GM13976 (cell line): ENCODE data around the gene TRIO.

ENCODE experiments used
- DNase-seq: peaks from one replicate; pipeline ENCODE4 v3.0.0; 2012; ENCODE audit warnings: low spot score
- in situ Hi-C: fragments of 300-500 bp; cut with MboI; formaldehyde crosslinking; loops from one replicate; pipeline ENCODE4 v1.12.0; 2022; ENCODE audit warnings: low sequenced_read_pairs, mixed read lengths, inconsistent platforms; ENCODE audit not compliant: unreplicated experiment
- TF ChIP-seq, protein P1 (sequence below): IDR thresholded peaks from 2 replicates; pipeline ENCODE4 v1.5.1; 2012; ENCODE audit warnings: borderline replicate concordance, mild to moderate bottlenecking; ENCODE audit not compliant: insufficient read depth; ENCODE audit errors: extremely low read depth, missing control alignments, control extremely low read depth

TRIO gene

DNA sequence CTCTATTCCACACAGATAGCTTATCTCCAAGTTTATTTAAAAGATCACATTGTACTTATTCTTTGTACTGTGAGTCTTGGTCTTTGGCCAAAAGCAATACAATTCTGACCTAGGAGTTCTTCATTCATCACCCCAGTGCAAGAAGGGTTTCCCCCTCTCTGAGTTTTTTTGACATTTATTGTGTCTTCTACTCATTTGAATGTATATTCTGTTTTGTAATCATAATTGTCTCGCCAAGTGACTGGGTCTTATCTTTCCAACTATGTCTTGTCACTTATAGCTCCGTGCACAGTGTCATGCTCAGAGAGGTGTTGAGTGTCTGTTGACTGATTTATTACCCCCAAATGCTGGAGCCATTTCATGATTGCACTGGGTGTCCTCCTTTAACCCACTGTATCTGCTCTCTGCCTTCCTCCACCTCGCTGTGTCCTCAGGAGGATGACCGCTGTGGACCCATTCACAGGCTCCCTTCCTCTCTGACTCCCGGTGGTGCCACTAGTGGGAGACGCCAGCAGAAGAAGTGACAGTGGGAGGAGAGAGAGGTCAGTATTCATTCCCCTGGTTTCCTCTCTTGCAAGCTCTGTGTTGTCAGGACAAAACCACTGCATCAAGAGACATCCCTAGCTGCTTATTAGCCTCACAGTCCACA is 11.2 kb upstream of the TRIO start:
- TF ChIP-seq, protein P1, sequence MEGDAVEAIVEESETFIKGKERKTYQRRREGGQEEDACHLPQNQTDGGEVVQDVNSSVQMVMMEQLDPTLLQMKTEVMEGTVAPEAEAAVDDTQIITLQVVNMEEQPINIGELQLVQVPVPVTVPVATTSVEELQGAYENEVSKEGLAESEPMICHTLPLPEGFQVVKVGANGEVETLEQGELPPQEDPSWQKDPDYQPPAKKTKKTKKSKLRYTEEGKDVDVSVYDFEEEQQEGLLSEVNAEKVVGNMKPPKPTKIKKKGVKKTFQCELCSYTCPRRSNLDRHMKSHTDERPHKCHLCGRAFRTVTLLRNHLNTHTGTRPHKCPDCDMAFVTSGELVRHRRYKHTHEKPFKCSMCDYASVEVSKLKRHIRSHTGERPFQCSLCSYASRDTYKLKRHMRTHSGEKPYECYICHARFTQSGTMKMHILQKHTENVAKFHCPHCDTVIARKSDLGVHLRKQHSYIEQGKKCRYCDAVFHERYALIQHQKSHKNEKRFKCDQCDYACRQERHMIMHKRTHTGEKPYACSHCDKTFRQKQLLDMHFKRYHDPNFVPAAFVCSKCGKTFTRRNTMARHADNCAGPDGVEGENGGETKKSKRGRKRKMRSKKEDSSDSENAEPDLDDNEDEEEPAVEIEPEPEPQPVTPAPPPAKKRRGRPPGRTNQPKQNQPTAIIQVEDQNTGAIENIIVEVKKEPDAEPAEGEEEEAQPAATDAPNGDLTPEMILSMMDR: no peak
- no peak for DNase-seq
- in situ Hi-C loops: no loop called here

DNA sequence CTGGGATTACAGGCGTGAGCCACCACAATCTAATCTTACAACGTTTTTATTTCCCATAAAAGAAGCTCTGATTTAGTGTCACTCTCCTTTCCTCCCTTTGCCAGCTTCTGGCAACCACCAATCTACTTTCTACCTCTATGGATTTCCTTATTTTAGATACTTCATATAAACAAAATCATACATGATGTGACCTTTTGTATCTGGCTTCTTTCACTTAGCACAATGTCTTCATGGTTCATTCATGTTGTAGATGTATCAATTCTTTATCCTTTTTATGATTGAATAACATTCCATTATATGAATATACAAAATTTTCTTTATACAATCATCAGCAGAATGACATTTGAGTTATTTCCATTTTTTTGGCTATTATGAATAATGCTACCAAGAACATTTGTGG is 9.7 kb upstream of the TRIO start:
- DNase-seq: no peak
- in situ Hi-C loops: no loop called here
- TF ChIP-seq, protein P1: no peak

DNA sequence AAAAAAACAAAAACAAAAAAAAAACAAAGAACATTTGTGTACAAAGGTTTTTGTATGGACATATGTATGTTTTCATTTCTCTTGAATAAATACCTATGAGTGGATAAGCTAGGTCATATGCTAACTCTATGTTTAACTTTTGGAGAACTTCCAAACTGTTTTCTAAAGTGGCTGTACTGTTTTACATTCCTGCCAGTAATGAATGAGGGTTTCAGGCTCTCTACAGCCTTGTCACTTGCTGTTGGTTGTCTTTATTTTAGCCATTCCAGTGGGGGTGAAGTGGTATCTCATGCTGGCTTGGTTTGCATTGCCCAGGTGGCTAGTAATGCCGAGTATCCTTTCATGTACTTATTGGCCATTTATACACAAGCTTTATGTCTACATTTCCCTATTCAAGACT is 9.1 kb upstream of the TRIO start:
- in situ Hi-C loops: no loop called here
- TF ChIP-seq, protein P1: no peak
- no peak for DNase-seq

DNA sequence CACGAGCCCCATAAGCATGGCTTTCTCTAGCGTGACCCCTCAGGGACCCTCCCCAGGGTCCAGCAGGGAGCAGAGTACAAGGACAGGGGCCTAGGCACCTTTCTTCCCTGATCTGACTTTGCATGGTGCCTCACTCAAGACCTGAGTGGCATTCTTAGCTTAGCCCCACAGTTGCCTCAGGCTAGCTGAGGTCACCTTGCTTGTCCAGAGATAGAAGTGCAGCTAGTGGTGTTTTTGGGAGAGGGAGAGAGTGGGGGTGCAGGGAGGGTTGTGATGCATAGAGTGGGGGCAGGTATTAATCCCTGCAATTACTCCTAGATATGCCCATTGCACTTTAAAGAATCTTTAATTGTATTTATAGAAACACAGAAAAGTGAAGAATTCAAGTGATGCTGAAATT is 8.4 kb upstream of the TRIO start:
- TF ChIP-seq, protein P1: no peak
- in situ Hi-C loops: no loop called here
- no peak for DNase-seq

DNA sequence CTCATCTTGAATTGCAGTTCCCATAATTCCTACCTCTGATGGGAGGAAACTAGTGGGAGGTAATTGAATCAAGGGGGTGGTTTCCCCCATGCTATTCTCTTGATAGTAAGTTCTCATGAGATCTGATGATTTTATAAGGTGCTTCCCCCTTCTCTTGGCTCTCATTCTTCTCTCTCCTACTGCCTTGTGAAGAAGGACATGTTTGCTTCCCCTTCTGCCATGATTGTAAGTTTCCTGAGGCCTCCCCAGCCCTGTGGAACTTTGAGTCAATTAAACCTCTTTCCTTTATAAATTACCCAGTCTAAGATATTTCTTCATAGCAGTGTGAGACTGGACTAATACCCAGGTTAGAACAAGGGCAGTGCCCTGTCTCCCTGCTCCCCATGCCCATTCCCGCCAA is 7.5 kb upstream of the TRIO start:
- in situ Hi-C loops: no loop called here
- DNase-seq: no peak
- TF ChIP-seq, protein P1: no peak

DNA sequence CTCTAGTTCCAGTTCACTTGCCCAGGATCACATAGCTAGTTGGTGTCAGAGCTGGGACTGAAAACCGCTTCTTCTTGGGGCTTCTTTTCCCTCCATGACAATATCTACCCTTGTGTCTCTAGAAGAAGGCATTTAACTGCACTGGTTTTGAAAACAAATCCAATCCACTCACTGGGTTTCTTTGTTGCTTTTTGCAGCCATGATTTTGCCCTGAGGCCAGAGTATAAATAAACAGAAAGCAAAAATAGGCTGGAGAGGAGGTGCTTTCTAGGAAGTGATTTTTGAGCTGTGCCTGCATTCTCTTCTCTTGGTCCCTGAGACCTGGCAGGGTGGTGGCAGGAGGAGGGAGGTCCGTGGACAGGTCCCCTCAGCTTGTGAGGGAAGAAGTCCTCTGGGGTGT is 6.9 kb upstream of the TRIO start:
- TF ChIP-seq, protein P1: no peak
- in situ Hi-C loops: no loop called here

More for the DNA sequence above, 6.9 kb upstream of the TRIO start:
- DNase-seq: no peak
